GM12878 (cell line): Measurements from ENCODE around the gene RAB24. TPM values are rescaled to one million over a fixed set of nuclear protein-coding genes. Genes with fewer than 3 reads are reported as not detected.

Source experiments
- ESRRA ChIP-seq: IDR thresholded peaks from 2 replicates; pipeline ENCODE4 v1.6.1; 2012; ENCODE audit warnings: mild to moderate bottlenecking, low read length, improper control_type of control experiment
- HSF1 ChIP-seq: fragments of 150-350 bp; IDR thresholded peaks from 2 replicates; pipeline ENCODE4 v1.6.1; 2014; ENCODE audit warnings: mild to moderate bottlenecking, low read depth, low read length
- KLF5 ChIP-seq: fragments of 450-650 bp; IDR thresholded peaks from 2 replicates; pipeline ENCODE4 v1.6.1; 2014; ENCODE audit warnings: mild to moderate bottlenecking; ENCODE audit not compliant: partially characterized antibody
- MAX ChIP-seq: IDR thresholded peaks from 2 replicates; pipeline ENCODE4 v1.6.1; 2012; ENCODE audit warnings: low read depth, low read length, improper control_type of control experiment
- NBN ChIP-seq: fragments of 450-650 bp; IDR thresholded peaks from 2 replicates; pipeline ENCODE4 v1.6.1; 2016
- SREBF1 ChIP-seq: IDR thresholded peaks from 2 replicates; pipeline ENCODE4 v1.6.1; 2012; ENCODE audit warnings: mild to moderate bottlenecking, low read length
- SUPT20H ChIP-seq: IDR thresholded peaks from 2 replicates; pipeline ENCODE4 v1.6.1; 2011; ENCODE audit warnings: low read depth, mild to moderate bottlenecking, low read length, moderate library complexity, borderline replicate concordance; ENCODE audit not compliant: control insufficient read depth
- WRNIP1 ChIP-seq: IDR thresholded peaks from 2 replicates; pipeline ENCODE4 v1.6.1; 2011; ENCODE audit warnings: low read depth, low read length, improper control_type of control experiment, borderline replicate concordance
- ZBTB40 ChIP-seq: fragments of 450-650 bp; IDR thresholded peaks from 2 replicates; pipeline ENCODE4 v1.6.1; 2016; ENCODE audit warnings: mild to moderate bottlenecking, moderate library complexity, borderline replicate concordance
- polyA plus RNA-seq, 11 experiments: library from polyadenylated mRNA; depleted of rRNA in 4 of 11; unstranded in 6 of 11; stranded (reverse) in 5 of 11; fragments of >200 nt; fragmentation: Nextera tagmentation in 4 of 11; fragmentation: Illumina TruSeq in 1 of 11; extraction: Ambion mirVana in 4 of 11; extraction: Trizol in 1 of 11; gene quantifications; 1 replicate in 1 of 11; 2 replicates in 10 of 11; pipeline versions ENCODE4 v1.2.1 to v1.2.3, GENCODE V29; 2011 to 2016; ENCODE audit warnings: inconsistent platforms in 2 of 11, missing spikeins in 2 of 11, low read depth in 1 of 11
- total RNA-seq, 4 experiments: library from RNA; depleted of rRNA in 3 of 4; stranded (reverse); fragments of >200 nt in 3 of 4; fragmentation: Illumina TruSeq in 1 of 4; extraction: Trizol in 1 of 4; gene quantifications; 2 replicates each; pipeline versions ENCODE4 v1.2.1 to v1.2.3, GENCODE V29; 2013 to 2021

The RAB24 gene
- total and polyA plus RNA-seq, 10 of the 15 experiments (the other 5 are each of a cell fraction or from before 2014, with no cell fraction given), result 8.0 to 44.4 (median 24.4) TPM

- TF ChIP-seq HSF1 (no peak), NBN (peak; percentile 81; the same call in 1 of the 2 replicates), ZBTB40 (peak; percentile 42; the same call in 1 of the 2 replicates), SUPT20H (no peak), SREBF1 (no peak), KLF5 (no peak), MAX (peak; percentile 90), ESRRA (no peak), WRNIP1 (no peak)
Measured at GRCh38 chr5:177303121-177303924, at the start of gene RAB24, which contains the start of gene PRELID1 (continued).
